MCF 10A (cell line): ENCODE data around the gene PITHD1. TPM values are rescaled to one million over a fixed set of nuclear protein-coding genes. Genes with fewer than 3 reads are reported as not detected.
A peak's percentile ranks its signal among the peaks of the same experiment; 100 is the strongest.

Experiments used
- BruUV-seq: library from RNA; stranded (reverse); fragments of 400-500 nt; replicated peaks from 2 replicates; lab custom pipeline; 2021; lab: Mats Ljungman, UMichigan
- CTCF ChIA-PET: fragments of 300-600 bp; sonication (Branson Sonifier 250); formaldehyde crosslinking; extraction: SDS; loops from one replicate; lab custom pipeline; 2021; ENCODE audit warnings: antibody characterized with exemption, inconsistent platforms; lab: Yijun Ruan, JAX
- POLR2A ChIA-PET: fragments of 300-600, 350-650 bp; sonication (Branson Sonifier 250); formaldehyde crosslinking; extraction: SDS; loops from one replicate; lab custom pipeline; 2020; ENCODE audit warnings: antibody characterized with exemption, inconsistent platforms; lab: Yijun Ruan, JAX
- DNase-seq: peaks from one replicate; pipeline ENCODE4 v3.0.0-alpha.2; 2018; ENCODE audit not compliant: unreplicated experiment
- H3K27ac Mint-ChIP-seq: one replicate; pipeline ENCODE4 v1.8.0; 2022; ENCODE audit warnings: mild to moderate bottlenecking, low read depth, mixed read lengths; ENCODE audit not compliant: unreplicated experiment
- H3K27me3 Mint-ChIP-seq: one replicate; pipeline ENCODE4 v1.8.0; 2022; ENCODE audit warnings: mixed read lengths; ENCODE audit not compliant: insufficient read depth, unreplicated experiment
- H3K36me3 Mint-ChIP-seq: one replicate; pipeline ENCODE4 v1.8.0; 2022; ENCODE audit warnings: mild to moderate bottlenecking, moderate library complexity, mixed read lengths; ENCODE audit not compliant: insufficient read depth, unreplicated experiment
- H3K4me1 Mint-ChIP-seq: one replicate; pipeline ENCODE4 v1.8.0; 2022; ENCODE audit warnings: mixed read lengths; ENCODE audit not compliant: insufficient read depth, unreplicated experiment
- H3K4me3 Mint-ChIP-seq: one replicate; pipeline ENCODE4 v1.8.0; 2022; ENCODE audit warnings: mild to moderate bottlenecking, moderate library complexity, mixed read lengths; ENCODE audit not compliant: unreplicated experiment
- H3K9me3 Mint-ChIP-seq: one replicate; pipeline ENCODE4 v1.8.0; 2022; ENCODE audit warnings: mixed read lengths; ENCODE audit not compliant: unreplicated experiment
- CTCF ChIP-seq: fragments of 200-600 bp; IDR thresholded peaks from one replicate; pipeline ENCODE4 v1.8.0; 2022; ENCODE audit warnings: antibody characterized with exemption, mild to moderate bottlenecking; ENCODE audit not compliant: unreplicated experiment
- intact Hi-C: fragments of 100-400 bp; cut with micrococcal nuclease; formaldehyde crosslinking; loops from 2 replicates; pipeline ENCODE4 v1.14.1; 2022
- total RNA-seq: library from RNA; stranded (reverse); gene quantifications from 2 replicates; pipeline ENCODE4 v1.2.3, GENCODE V29; 2022

The PITHD1 gene
- total RNA-seq, 1 experiment from 2014 or later = 37.8 TPM

- H3K9me3 Mint-ChIP-seq = no peaks in the 10 kb centered on the region
- ChIA-PET POLR2A (interaction anchor here (1.3 to 3.3 kb wide), 2 partner anchors 19 to 27 kb away, joined by 4 to 15 read pairs; partner anchors contain the start of gene PITHD1), CTCF (interaction anchor here (0.6 to 3.0 kb wide), 6 partner anchors 33 to 238 kb away, joined by 3 to 14 read pairs (median 3); partner anchors contain the start of gene FUCA1)
- no peak overlapping the region for H3K27ac Mint-ChIP-seq
- no peak overlapping the region for H3K4me3 Mint-ChIP-seq
- peaks cover 17% of the 10 kb centered on the region for H3K36me3 Mint-ChIP-seq
- intact Hi-C loops = no loop called here
- no TSS peak for BruUV-seq
- no peaks in the 10 kb centered on the region for H3K4me1 Mint-ChIP-seq
- no peak for DNase-seq
- no peak for TF ChIP-seq CTCF
- H3K27me3 Mint-ChIP-seq = no peaks in the 10 kb centered on the region
These were observed 26.8 kb downstream of the PITHD1 start for GRCh38 chr1:23805025-23805424.

GRCh38 chr1:23806280-23806679 is 28.1 kb downstream of the PITHD1 start:
- H3K27me3 Mint-ChIP-seq = no peaks in the 10 kb centered on the region
- POLR2A ChIA-PET = interaction anchor here (1.3 to 3.3 kb wide), 2 partner anchors 18 to 28 kb away, joined by 4 to 15 read pairs; partner anchors contain the start of gene PITHD1
- no peak overlapping the region for H3K4me3 Mint-ChIP-seq
- no peak overlapping the region for H3K27ac Mint-ChIP-seq
- DNase-seq = no peak
- TF ChIP-seq CTCF = no peak
- peaks cover 25% of the 10 kb centered on the region for H3K36me3 Mint-ChIP-seq
- no peaks in the 10 kb centered on the region for H3K9me3 Mint-ChIP-seq
- H3K4me1 Mint-ChIP-seq = peaks cover 10% of the 10 kb centered on the region
- intact Hi-C loops = no loop called here
- CTCF ChIA-PET = interaction anchor here (0.5 to 3.0 kb wide), 5 partner anchors 49 to 222 kb away, joined by 3 to 14 read pairs (median 4); no protein-coding TSS in a partner anchor
- BruUV-seq = no TSS peak

GRCh38 chr1:23807453-23807852 is 29.2 kb downstream of the PITHD1 start:
- CTCF ChIA-PET = interaction anchor here (0.6 to 3.0 kb wide), 5 partner anchors 8 to 220 kb away, joined by 4 to 14 read pairs (median 4); no protein-coding TSS in a partner anchor
- no peak for TF ChIP-seq CTCF
- Mint-ChIP-seq H3K9me3 (no peaks in the 10 kb centered on the region), H3K36me3 (peaks cover 30% of the 10 kb centered on the region), H3K27ac (no peak overlapping the region), H3K27me3 (no peaks in the 10 kb centered on the region), H3K4me3 (no peak overlapping the region), H3K4me1 (peaks cover 14% of the 10 kb centered on the region)
- DNase-seq = no peak
- BruUV-seq = no TSS peak
- intact Hi-C loops = no loop called here
- POLR2A ChIA-PET = interaction anchor here (0.7 to 3.3 kb wide), 4 partner anchors 11 to 63 kb away, joined by 3 to 15 read pairs (median 4); partner anchors contain the start of gene PITHD1

- Mint-ChIP-seq H3K27ac (no peak overlapping the region), H3K4me3 (no peak overlapping the region), H3K27me3 (no peaks in the 10 kb centered on the region), H3K4me1 (peaks cover 14% of the 10 kb centered on the region), H3K9me3 (no peaks in the 10 kb centered on the region), H3K36me3 (peaks cover 52% of the 10 kb centered on the region)
- peak; percentile 72 for TF ChIP-seq CTCF
- no TSS peak for BruUV-seq
- intact Hi-C loops = loop anchor here (1.0 to 2.0 kb wide), 3 partner anchors 59 to 219 kb away; partner anchors contain the start of gene FUCA1
- ChIA-PET CTCF (interaction anchor here (0.6 to 3.8 kb wide), 27 partner anchors 8 to 258 kb away, joined by 3 to 44 read pairs (median 4); partner anchors contain the start of genes FUCA1, GALE and HMGCL), POLR2A (interaction anchor here (0.6 to 1.8 kb wide), 8 partner anchors 9 to 504 kb away, joined by 3 to 8 read pairs (median 4); partner anchors contain the start of genes GALE, HMGCL and PITHD1)
- peak; percentile 77 for DNase-seq
These were observed 31.5 kb downstream of the PITHD1 start for GRCh38 chr1:23809751-23810171.
